Tibial artery (tissue), 4 donors: ENCODE measurements around the gene TDRD12.
"Not testable (repeated sequence)": the region's sequence is repeated elsewhere in the genome, so short reads cannot be mapped to it uniquely, and the experiment has no call there.

Source experiments
- DNase-seq, 2 donors: peaks; one replicate each; pipeline ENCODE4 v3.0.0-alpha.2; 2019
- H3K27ac ChIP-seq, 2 donors: fragments of 200-600 bp; sonication (generic) in 1 of 2; 1 replicate in 1 of 2; 2 replicates in 1 of 2; pipeline ENCODE4 v1.5.1; 2018 to 2019; ENCODE audit warnings: mild to moderate bottlenecking in 1 of 2
- H3K27me3 ChIP-seq, 2 donors: fragments of 200-600 bp; sonication (generic) in 1 of 2; one replicate each; pipeline versions ENCODE4 v1.5.1 to v1.6.0; 2016 to 2019
- H3K36me3 ChIP-seq, 3 donors: fragments of 200-600 bp; sonication (generic) in 2 of 3; one replicate each; pipeline ENCODE4 v1.5.1; 2016 to 2019; ENCODE audit warnings: mild to moderate bottlenecking in 2 of 3
- H3K4me1 ChIP-seq, 4 donors: fragments of 200-600 bp; sonication (generic) in 2 of 4; 1 replicate in 3 of 4; 2 replicates in 1 of 4; pipeline ENCODE4 v1.5.1; 2016 to 2019
- H3K4me3 ChIP-seq, 2 donors: fragments of 200-600 bp; sonication (generic) in 1 of 2; 1 replicate in 1 of 2; 2 replicates in 1 of 2; pipeline ENCODE4 v1.5.1; 2018 to 2019; ENCODE audit warnings: mild to moderate bottlenecking in 2 of 2
- H3K9me3 ChIP-seq, 3 donors: fragments of 200-600 bp; sonication (generic) in 1 of 3; one replicate each; pipeline ENCODE4 v1.5.1; 2016 to 2019
- CTCF ChIP-seq, 2 experiments: fragments of 200-600 bp in 1 of 2; fragments of 450-650 bp in 1 of 2; IDR thresholded peaks; one replicate each; pipeline ENCODE4 v1.5.1; 2017 to 2019; ENCODE audit warnings: antibody characterized with exemption in 2 of 2, mild to moderate bottlenecking in 1 of 2, moderate library complexity in 1 of 2
- intact Hi-C: fragments of 100-400 bp; cut with DNase I; formaldehyde crosslinking; loops from one replicate; pipeline ENCODE4 v1.15.0; 2023; ENCODE audit warnings: low total_unique reads

TDRD12 gene

GRCh38 chr19:32687681-32688080 is 31.9 kb upstream of the TDRD12 start:
- intact Hi-C loops: no loop called here
- H3K27ac ChIP-seq: no peak overlapping the region
- no peaks in the 10 kb centered on the region for H3K27me3 ChIP-seq
- peaks cover 0 to 13% (median 9%) of the 10 kb centered on the region in 4 donors for H3K4me1 ChIP-seq
- no peak for DNase-seq
- no peak overlapping the region for H3K4me3 ChIP-seq
- no peaks in the 10 kb centered on the region for H3K36me3 ChIP-seq
- no peaks in the 10 kb centered on the region for H3K9me3 ChIP-seq
- TF ChIP-seq CTCF (IDR thresholded peaks at IDR 0.05): no peak

DNA sequence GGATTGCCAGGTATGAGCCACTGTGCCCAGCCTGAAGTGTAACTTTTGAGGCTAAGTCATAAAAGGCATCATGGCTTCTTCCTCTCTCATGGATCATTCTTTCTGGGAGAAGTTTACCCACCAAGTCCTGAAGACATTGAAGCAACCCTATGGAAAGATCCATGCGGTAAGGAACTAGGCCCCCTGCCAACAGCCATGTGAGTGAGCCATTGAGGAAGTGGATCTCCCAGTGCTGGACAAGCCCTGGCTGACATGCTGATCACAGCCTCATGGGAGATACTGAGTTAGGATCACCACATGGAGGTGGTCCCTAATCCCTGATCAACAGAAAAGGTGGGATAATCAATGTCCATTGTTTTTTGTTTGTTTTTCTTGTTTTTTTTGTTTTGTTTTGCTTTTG is 31.3 kb upstream of the TDRD12 start:
- Histone ChIP-seq H3K36me3 (no peaks in the 10 kb centered on the region), H3K4me1 (peaks cover 5 to 19% (median 15%) of the 10 kb centered on the region in 4 donors), H3K27me3 (no peaks in the 10 kb centered on the region), H3K9me3 (no peaks in the 10 kb centered on the region), H3K4me3 (no peak overlapping the region), H3K27ac (no peak overlapping the region)
- TF ChIP-seq CTCF (IDR thresholded peaks at IDR 0.05): no peak
- peak in 1 of 2 donors; percentile 56 for DNase-seq
- intact Hi-C loops: no loop called here

DNA sequence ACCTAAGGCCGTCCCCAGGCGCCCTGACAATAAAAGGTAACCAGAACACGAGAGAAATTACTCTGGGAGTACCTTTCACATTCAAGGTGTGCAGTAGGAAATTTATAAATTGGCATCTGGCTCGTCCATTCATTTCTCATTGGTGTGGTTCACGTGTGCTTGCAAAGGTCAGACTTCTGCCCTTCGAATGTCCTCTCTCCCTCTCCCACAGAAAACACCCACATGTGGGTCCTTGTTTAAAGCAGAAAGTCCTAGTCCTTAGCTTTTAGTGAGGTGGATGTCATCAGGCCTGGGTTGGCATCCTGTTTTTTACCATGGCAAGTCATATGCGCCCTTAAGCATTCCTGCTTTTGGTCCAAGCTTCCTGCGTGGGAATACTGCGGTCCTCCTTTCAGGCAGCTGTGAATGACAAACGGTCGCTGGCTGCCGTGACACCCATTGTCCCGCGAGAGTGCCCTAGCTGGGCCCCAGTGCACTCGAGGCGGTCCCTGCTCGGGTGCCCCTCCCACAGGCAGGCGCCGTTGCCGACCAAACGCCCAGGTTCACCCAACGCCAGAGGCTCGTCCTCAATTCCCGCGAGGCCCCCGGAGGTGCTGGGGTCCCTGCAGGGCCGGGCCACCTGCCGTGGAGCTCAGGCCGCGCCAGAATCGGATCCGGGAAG is 28.1 kb upstream of the TDRD12 start, which contains the start of gene NUDT19:
Gene NUDT19 (plus strand): TSS at position 531 of the 661 bp plus-strand sequence. CDS start 140 bp downstream, outside the sequence.
- Histone ChIP-seq H3K9me3 (no peaks in the 10 kb centered on the region), H3K27me3 (no peaks in the 10 kb centered on the region), H3K4me3 (peak within 1 kb of the TSS; percentile 71 to 88), H3K27ac (peak within 1 kb of the TSS; percentile 75 to 90), H3K4me1 (peaks cover 5 to 47% (median 26%) of the 10 kb centered on the region in 4 donors), H3K36me3 (no peaks in the 10 kb centered on the region)
- intact Hi-C loops: no loop called here
- DNase-seq: peak; percentile 83 to 92
- TF ChIP-seq CTCF (IDR thresholded peaks at IDR 0.05): no peak

DNA sequence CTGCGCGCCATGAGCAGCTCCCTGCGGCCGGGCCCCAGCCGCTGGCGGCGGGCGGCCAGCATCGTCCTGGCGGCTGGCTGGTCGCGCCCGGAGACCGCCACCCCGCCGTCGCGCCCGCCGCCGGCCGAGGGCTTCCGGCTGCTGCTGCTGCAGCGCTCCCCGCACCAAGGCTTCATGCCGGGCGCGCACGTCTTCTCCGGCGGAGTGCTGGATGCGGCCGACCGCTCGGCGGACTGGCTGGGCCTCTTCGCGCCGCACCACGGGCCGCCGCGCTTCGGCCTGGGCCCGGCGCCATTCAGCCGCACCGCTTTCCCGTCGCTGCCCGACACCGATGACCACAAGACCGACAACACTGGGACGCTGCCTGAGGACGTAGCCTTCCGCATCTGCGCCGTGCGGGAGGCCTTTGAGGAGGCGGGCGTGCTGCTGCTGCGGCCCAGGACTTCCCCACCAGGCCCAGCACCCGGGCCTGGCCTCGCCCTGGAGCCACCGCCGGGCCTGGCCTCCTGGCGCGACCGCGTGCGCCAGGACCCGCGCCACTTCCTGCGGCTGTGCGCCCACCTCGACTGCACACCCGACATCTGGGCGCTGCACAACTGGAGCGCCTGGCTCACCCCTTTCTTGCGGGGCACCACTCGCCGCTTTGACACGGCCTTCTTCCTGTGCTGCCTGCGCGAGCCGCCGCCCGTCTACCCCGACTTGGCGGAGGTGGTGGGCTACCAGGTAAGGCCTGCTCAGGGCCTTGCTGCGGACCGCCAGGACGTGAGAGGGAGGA is 27.4 kb upstream of the TDRD12 start:
- no peak for TF ChIP-seq CTCF (IDR thresholded peaks at IDR 0.05)
- Histone ChIP-seq H3K27ac (peak overlapping the region; percentile 75 to 90), H3K36me3 (peaks cover 0 to under 1% (median 0%) of the 10 kb centered on the region in 3 donors), H3K4me3 (peak overlapping the region; percentile 71 to 88), H3K4me1 (peaks cover 5 to 47% (median 26%) of the 10 kb centered on the region in 4 donors), H3K9me3 (no peaks in the 10 kb centered on the region), H3K27me3 (no peaks in the 10 kb centered on the region)
- peak; percentile 51 to 77 for DNase-seq
- intact Hi-C loops: no loop called here

DNA sequence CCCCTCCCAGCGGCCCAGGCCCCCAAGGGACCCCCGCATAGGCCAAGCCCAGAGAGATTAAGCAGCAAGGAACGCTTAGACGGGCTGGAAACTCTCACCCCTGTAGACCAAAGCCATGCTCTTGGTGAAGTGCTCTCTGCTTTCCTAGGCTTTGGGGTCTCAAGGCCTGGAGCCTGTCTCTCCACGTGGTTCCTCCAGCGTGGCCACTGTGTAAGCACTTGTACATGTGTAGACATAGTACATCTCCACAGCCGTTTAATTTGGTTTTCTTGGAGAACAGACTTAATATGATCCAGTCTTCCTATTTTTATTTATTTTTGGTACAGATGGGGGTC is 26.9 kb upstream of the TDRD12 start:
- Histone ChIP-seq H3K27ac (peak overlapping the region; percentile 75 to 90), H3K4me1 (peaks cover 5 to 47% (median 26%) of the 10 kb centered on the region in 4 donors)

DNA sequence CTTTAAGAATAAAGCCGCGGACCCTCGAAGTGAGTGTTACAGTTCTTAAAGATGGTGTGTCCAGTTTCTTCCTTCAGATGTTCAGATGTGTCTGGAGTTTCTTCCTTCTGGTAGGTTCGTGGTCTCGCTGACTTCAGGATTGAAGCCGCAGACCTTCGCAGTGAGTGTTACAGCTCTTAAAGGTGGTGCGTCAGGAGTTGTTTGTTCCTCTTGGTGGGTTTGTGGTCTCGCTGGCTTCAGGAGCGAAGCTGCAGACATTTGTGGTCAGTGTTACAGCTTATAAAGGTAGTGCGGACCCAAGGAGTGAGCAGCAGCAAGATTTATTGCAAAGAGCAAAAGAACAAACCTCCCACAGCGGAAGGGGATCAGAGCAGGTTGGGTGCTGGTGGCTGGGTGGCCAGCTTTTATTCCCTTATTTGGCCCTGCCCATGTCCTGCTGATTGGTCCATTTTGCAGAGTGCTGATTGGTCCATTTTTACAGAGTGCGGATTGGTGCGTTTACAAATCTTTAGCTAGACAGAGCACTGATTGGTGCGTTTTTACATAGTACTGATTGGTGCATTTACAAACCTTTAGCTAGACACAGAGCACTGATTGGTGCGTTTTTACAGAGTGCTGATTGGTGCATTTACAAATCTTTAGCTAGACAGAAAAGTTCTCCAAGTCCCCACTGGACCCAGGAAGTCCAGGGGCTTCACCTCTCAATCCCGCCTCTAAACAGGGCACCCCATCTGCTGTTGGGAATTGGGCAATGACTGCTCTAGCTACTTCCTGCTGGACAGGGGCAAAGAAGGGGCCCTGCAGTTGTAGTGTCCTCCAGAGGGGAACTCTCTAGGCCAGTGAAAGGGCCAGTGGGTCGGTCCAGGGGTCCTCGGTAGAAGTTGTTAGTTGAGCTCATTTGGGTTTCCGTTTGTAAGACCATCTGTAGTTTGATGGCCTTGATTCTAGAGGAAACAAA is 26.1 kb upstream of the TDRD12 start:
- intact Hi-C loops, DNase-seq, H3K27me3 ChIP-seq, H3K27ac ChIP-seq, H3K9me3 ChIP-seq: not testable (repeated sequence)
- Histone ChIP-seq H3K4me1 (peaks cover 5 to 47% (median 26%) of the 10 kb centered on the region in 4 donors), H3K4me3 (peak overlapping the region; percentile 71 to 88), H3K36me3 (peaks cover 0 to 13% (median 2%) of the 10 kb centered on the region in 3 donors)

More for the DNA sequence above, 26.9 kb upstream of the TDRD12 start:
- intact Hi-C loops: no loop called here
- Histone ChIP-seq H3K36me3 (peaks cover 0 to 5% (median 0%) of the 10 kb centered on the region in 3 donors), H3K9me3 (no peaks in the 10 kb centered on the region), H3K27me3 (no peaks in the 10 kb centered on the region), H3K4me3 (peak overlapping the region; percentile 71 to 88)
- no peak for DNase-seq
- no peak for TF ChIP-seq CTCF (IDR thresholded peaks at IDR 0.05)

DNA sequence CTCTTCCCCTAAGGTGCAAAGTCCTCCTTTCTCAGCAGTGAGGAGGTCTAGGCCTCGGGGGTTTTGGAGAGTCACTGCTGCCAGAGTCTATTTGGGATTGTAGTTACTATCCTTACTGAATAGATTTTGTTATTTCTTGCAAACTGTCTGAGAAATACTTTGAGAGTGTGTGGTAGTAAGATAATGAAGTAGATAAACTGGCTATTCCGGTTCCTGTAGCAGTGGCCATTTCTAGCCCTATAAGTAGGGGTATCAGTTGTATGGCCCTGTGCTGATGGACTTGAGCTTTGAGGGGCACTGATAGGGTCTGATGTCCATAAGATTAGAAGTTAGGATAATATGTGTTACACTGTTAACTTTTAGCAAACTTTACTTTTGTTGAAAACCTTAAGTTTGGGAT is 25.3 kb upstream of the TDRD12 start:
- Histone ChIP-seq H3K36me3 (peaks cover 0 to 22% (median 11%) of the 10 kb centered on the region in 3 donors), H3K4me3 (peak overlapping the region in 1 of 2 donors; percentile 2), H3K4me1 (peaks cover 5 to 47% (median 26%) of the 10 kb centered on the region in 4 donors)
- DNase-seq, H3K27ac ChIP-seq, intact Hi-C loops, H3K9me3 ChIP-seq, H3K27me3 ChIP-seq: not testable (repeated sequence)

DNA sequence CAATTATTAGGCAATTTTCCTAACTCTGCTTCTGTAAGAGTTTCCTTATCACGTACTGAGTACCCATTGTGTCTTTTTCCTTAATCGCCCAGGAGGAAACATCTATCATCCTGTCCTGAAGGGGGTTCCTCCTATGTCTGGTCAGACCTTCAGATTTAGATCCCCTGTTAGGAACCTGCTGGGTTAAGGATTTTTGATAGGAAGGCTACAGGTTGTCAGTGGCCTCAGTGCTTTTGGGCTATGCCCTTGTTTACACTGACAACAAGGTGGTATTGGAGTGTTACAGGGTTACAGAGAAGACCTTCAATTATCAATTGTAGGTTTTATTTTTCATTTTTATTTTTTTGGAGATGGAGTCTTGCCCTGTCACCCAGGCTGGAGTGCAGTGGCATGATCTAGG is 24.7 kb upstream of the TDRD12 start:
- intact Hi-C loops, DNase-seq, H3K9me3 ChIP-seq, H3K4me3 ChIP-seq, H3K27me3 ChIP-seq, H3K27ac ChIP-seq: not testable (repeated sequence)
- peaks cover 5 to 47% (median 26%) of the 10 kb centered on the region in 4 donors for H3K4me1 ChIP-seq
- peaks cover 2 to 27% (median 16%) of the 10 kb centered on the region in 3 donors for H3K36me3 ChIP-seq
